HEK293 (cell line): ENCODE results near the gene SLC38A10.

ENCODE experiments used
- BCL11B ChIP-seq: fragments of 450-650 bp; formaldehyde crosslinking; IDR thresholded peaks from 2 replicates; pipeline ENCODE4 v1.5.1; 2016; ENCODE audit warnings: low read depth, missing biosample characterization, missing genetic modification characterization
- KLF10 ChIP-seq: fragments of 450-650 bp; IDR thresholded peaks from 2 replicates; pipeline ENCODE4 v1.5.1; 2018; ENCODE audit warnings: missing biosample characterization, mild to moderate bottlenecking, missing genetic modification characterization
- KLF16 ChIP-seq: fragments of 450-650 bp; formaldehyde crosslinking; IDR thresholded peaks from 2 replicates; pipeline ENCODE4 v1.5.1; 2017; ENCODE audit warnings: missing biosample characterization, missing genetic modification characterization
- SP2 ChIP-seq: fragments of 450-650 bp; formaldehyde crosslinking; IDR thresholded peaks from 2 replicates; pipeline ENCODE4 v1.5.1; 2016; ENCODE audit warnings: missing biosample characterization, missing genetic modification characterization
- SP3 ChIP-seq: fragments of 450-650 bp; formaldehyde crosslinking; IDR thresholded peaks from 2 replicates; pipeline ENCODE4 v1.5.1; 2016; ENCODE audit warnings: missing biosample characterization, missing genetic modification characterization
- SP7 ChIP-seq: fragments of 450-650 bp; formaldehyde crosslinking; IDR thresholded peaks from 2 replicates; pipeline ENCODE4 v1.5.1; 2016; ENCODE audit warnings: missing biosample characterization, missing genetic modification characterization
- YY1 ChIP-seq: fragments of 450-650 bp; formaldehyde crosslinking; IDR thresholded peaks from 2 replicates; pipeline ENCODE4 v1.5.1; 2018; ENCODE audit warnings: missing biosample characterization, missing genetic modification characterization
- YY2 ChIP-seq: fragments of 450-650 bp; formaldehyde crosslinking; IDR thresholded peaks from 2 replicates; pipeline ENCODE4 v1.5.1; 2016; ENCODE audit warnings: missing biosample characterization, missing genetic modification characterization
- ZBTB20 ChIP-seq: fragments of 450-650 bp; formaldehyde crosslinking; IDR thresholded peaks from 2 replicates; pipeline ENCODE4 v1.5.1; 2016; ENCODE audit warnings: missing biosample characterization, missing genetic modification characterization
- ZEB2 ChIP-seq: fragments of 450-650 bp; formaldehyde crosslinking; IDR thresholded peaks from 2 replicates; pipeline ENCODE4 v1.5.1; 2016; ENCODE audit warnings: missing biosample characterization, missing genetic modification characterization
- ZFHX2 ChIP-seq: fragments of 450-650 bp; formaldehyde crosslinking; conservative IDR thresholded peaks from 2 replicates; pipeline ENCODE4 v1.5.1; 2016; ENCODE audit warnings: missing biosample characterization, missing genetic modification characterization
- ZIC2 ChIP-seq: fragments of 450-650 bp; formaldehyde crosslinking; IDR thresholded peaks from 2 replicates; pipeline ENCODE4 v1.5.1; 2016; ENCODE audit warnings: missing biosample characterization, missing genetic modification characterization
- ZNF184 ChIP-seq: fragments of 450-650 bp; IDR thresholded peaks from 2 replicates; pipeline ENCODE4 v1.5.1; 2018; ENCODE audit warnings: missing biosample characterization, mild to moderate bottlenecking, missing genetic modification characterization
- ZNF2 ChIP-seq: fragments of 450-650 bp; formaldehyde crosslinking; IDR thresholded peaks from 2 replicates; pipeline ENCODE4 v1.5.1; 2016; ENCODE audit warnings: missing biosample characterization, missing genetic modification characterization
- ZNF24 ChIP-seq: fragments of 450-650 bp; formaldehyde crosslinking; IDR thresholded peaks from 2 replicates; pipeline ENCODE4 v1.5.1; 2016; ENCODE audit warnings: missing biosample characterization, missing genetic modification characterization
- ZNF354C ChIP-seq: fragments of 450-650 bp; formaldehyde crosslinking; IDR thresholded peaks from 2 replicates; pipeline ENCODE4 v1.5.1; 2016; ENCODE audit warnings: missing biosample characterization, missing genetic modification characterization, low read depth, borderline replicate concordance
- ZNF362 ChIP-seq: fragments of 450-650 bp; formaldehyde crosslinking; IDR thresholded peaks from 2 replicates; pipeline ENCODE4 v1.5.1; 2016; ENCODE audit warnings: missing biosample characterization, missing genetic modification characterization
- ZNF561 ChIP-seq: fragments of 450-650 bp; IDR thresholded peaks from 2 replicates; pipeline ENCODE4 v1.5.1; 2018; ENCODE audit warnings: missing biosample characterization, missing genetic modification characterization, borderline replicate concordance
- ZNF580 ChIP-seq: fragments of 450-650 bp; formaldehyde crosslinking; IDR thresholded peaks from 2 replicates; pipeline ENCODE4 v1.5.1; 2016; ENCODE audit warnings: missing biosample characterization, missing genetic modification characterization
- ZNF596 ChIP-seq: fragments of 450-650 bp; IDR thresholded peaks from 2 replicates; pipeline ENCODE4 v1.5.0; 2018; ENCODE audit warnings: missing biosample characterization, mild to moderate bottlenecking, missing genetic modification characterization, moderate library complexity
- ZNF76 ChIP-seq: fragments of 450-650 bp; formaldehyde crosslinking; IDR thresholded peaks from 2 replicates; pipeline ENCODE4; 2016; ENCODE audit warnings: low read depth, missing biosample characterization, missing genetic modification characterization, borderline replicate concordance
- ZSCAN30 ChIP-seq: fragments of 450-650 bp; IDR thresholded peaks from 2 replicates; pipeline ENCODE4 v1.5.1; 2018; ENCODE audit warnings: missing biosample characterization, mild to moderate bottlenecking, missing genetic modification characterization, moderate library complexity
- TF ChIP-seq, protein P1 (sequence below): fragments of 450-650 bp; formaldehyde crosslinking; optimal IDR thresholded peaks from 2 replicates; pipeline ENCODE3; 2016; ENCODE audit warnings: missing biosample characterization, mild to moderate bottlenecking, missing genetic modification characterization
- TF ChIP-seq, protein P2 (sequence below): sonication (generic); formaldehyde crosslinking; IDR thresholded peaks from 2 replicates; pipeline ENCODE4 v1.8.1; 2022; ENCODE audit warnings: mild to moderate bottlenecking, moderate library complexity, missing genetic modification reagents
- TF ChIP-seq, protein P3 (sequence below): fragments of 450-650 bp; formaldehyde crosslinking; IDR thresholded peaks from 2 replicates; pipeline ENCODE4 v1.5.1; 2016; ENCODE audit warnings: missing biosample characterization, missing genetic modification characterization
- TF ChIP-seq, protein P4 (sequence below): fragments of 450-650 bp; formaldehyde crosslinking; conservative IDR thresholded peaks from 2 replicates; pipeline ENCODE4 v1.5.1; 2016; ENCODE audit warnings: low read depth, missing biosample characterization, missing genetic modification characterization
- TF ChIP-seq, protein P5 (sequence below): fragments of 450-650 bp; formaldehyde crosslinking; IDR thresholded peaks from 2 replicates; pipeline ENCODE4 v1.5.1; 2017; ENCODE audit warnings: missing biosample characterization, missing genetic modification characterization

SLC38A10 gene

DNA sequence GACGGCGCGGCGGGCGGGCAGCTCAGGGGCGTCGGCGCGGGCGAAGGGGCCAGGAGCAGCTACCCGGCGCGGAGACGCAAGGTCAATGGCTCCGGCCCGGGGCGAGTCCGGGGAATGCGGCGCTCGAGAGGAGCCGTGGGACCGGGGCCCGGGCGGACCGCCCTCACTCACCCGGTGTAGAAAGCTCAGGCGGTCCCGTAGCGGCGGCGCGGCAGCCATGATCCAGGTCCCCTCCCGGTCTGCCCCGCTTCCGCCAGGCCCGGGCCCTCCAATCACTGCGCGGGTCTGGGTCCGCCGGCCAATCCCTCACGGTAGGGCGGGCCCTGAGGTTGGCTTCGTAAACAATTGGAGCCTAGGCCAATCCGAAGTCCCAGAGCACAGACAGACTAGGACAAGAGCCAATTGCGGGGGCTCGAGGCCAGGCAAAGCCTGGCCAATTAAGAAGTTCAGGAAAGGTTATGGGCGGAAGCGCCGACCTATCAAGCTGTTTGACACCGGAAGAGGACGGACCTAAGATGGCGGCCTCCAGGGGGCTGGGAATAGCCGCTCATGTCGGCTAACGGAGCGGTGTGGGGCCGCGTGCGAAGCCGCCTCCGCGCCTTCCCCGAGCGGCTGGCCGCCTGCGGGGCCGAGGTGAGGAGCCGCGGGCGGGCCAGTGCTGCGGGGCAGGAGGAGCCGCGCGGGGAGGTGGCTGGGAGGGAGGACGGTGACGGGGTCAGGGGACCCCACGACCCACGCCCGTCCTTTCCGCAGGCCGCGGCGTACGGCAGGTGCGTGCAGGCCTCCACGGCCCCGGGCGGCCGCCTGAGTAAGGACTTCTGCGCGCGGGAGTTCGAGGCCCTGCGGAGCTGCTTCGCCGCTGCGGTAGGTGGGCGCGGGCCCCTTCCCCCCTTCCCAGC is 56.0 kb downstream of the SLC38A10 start, which contains the start of the genes NDUFAF8 and TEPSIN (continued):
- TF ChIP-seq ZSCAN30 (tag by site-specific recombination) = peak; percentile 84
- no peak for TF ChIP-seq ZNF184 (tag by site-specific recombination)
- TF ChIP-seq, protein P1, sequence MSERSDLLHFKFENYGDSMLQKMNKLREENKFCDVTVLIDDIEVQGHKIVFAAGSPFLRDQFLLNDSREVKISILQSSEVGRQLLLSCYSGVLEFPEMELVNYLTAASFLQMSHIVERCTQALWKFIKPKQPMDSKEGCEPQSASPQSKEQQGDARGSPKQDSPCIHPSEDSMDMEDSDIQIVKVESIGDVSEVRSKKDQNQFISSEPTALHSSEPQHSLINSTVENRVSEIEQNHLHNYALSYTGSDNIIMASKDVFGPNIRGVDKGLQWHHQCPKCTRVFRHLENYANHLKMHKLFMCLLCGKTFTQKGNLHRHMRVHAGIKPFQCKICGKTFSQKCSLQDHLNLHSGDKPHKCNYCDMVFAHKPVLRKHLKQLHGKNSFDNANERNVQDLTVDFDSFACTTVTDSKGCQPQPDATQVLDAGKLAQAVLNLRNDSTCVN (tag by site-specific recombination) = peak; percentile 46
- TF ChIP-seq ZNF580 = peak; percentile 89
- TF ChIP-seq ZBTB20 = peak; percentile 14; the same call in 1 of the 2 replicates
- TF ChIP-seq ZFHX2 (tag by site-specific recombination) = peak; percentile 64; the same call in 1 of the 2 replicates
- TF ChIP-seq ZNF561 (tag by site-specific recombination) = peak; percentile 59; the same call in 1 of the 2 replicates
- no peak for TF ChIP-seq ZNF24 (tag by site-specific recombination)
- TF ChIP-seq SP2 (tag by site-specific recombination) = peak; percentile 99
- no peak for TF ChIP-seq ZNF354C (tag by site-specific recombination)
- TF ChIP-seq SP7 (tag by site-specific recombination) = no peak
- TF ChIP-seq, protein P2, sequence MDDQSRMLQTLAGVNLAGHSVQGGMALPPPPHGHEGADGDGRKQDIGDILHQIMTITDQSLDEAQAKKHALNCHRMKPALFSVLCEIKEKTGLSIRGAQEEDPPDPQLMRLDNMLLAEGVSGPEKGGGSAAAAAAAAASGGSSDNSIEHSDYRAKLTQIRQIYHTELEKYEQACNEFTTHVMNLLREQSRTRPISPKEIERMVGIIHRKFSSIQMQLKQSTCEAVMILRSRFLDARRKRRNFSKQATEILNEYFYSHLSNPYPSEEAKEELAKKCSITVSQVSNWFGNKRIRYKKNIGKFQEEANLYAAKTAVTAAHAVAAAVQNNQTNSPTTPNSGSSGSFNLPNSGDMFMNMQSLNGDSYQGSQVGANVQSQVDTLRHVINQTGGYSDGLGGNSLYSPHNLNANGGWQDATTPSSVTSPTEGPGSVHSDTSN (CRISPR knock-in tag) = peak; percentile 91
- TF ChIP-seq, protein P3, sequence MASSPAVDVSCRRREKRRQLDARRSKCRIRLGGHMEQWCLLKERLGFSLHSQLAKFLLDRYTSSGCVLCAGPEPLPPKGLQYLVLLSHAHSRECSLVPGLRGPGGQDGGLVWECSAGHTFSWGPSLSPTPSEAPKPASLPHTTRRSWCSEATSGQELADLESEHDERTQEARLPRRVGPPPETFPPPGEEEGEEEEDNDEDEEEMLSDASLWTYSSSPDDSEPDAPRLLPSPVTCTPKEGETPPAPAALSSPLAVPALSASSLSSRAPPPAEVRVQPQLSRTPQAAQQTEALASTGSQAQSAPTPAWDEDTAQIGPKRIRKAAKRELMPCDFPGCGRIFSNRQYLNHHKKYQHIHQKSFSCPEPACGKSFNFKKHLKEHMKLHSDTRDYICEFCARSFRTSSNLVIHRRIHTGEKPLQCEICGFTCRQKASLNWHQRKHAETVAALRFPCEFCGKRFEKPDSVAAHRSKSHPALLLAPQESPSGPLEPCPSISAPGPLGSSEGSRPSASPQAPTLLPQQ (tag by site-specific recombination) = peak; percentile 20; the same call in 1 of the 2 replicates
- TF ChIP-seq ZNF76 = peak; percentile 58
- peak; percentile 17; the same call in 1 of the 2 replicates for TF ChIP-seq KLF16 (tag by site-specific recombination)
- peak; percentile 94 for TF ChIP-seq SP3 (tag by site-specific recombination)
- TF ChIP-seq, protein P4, sequence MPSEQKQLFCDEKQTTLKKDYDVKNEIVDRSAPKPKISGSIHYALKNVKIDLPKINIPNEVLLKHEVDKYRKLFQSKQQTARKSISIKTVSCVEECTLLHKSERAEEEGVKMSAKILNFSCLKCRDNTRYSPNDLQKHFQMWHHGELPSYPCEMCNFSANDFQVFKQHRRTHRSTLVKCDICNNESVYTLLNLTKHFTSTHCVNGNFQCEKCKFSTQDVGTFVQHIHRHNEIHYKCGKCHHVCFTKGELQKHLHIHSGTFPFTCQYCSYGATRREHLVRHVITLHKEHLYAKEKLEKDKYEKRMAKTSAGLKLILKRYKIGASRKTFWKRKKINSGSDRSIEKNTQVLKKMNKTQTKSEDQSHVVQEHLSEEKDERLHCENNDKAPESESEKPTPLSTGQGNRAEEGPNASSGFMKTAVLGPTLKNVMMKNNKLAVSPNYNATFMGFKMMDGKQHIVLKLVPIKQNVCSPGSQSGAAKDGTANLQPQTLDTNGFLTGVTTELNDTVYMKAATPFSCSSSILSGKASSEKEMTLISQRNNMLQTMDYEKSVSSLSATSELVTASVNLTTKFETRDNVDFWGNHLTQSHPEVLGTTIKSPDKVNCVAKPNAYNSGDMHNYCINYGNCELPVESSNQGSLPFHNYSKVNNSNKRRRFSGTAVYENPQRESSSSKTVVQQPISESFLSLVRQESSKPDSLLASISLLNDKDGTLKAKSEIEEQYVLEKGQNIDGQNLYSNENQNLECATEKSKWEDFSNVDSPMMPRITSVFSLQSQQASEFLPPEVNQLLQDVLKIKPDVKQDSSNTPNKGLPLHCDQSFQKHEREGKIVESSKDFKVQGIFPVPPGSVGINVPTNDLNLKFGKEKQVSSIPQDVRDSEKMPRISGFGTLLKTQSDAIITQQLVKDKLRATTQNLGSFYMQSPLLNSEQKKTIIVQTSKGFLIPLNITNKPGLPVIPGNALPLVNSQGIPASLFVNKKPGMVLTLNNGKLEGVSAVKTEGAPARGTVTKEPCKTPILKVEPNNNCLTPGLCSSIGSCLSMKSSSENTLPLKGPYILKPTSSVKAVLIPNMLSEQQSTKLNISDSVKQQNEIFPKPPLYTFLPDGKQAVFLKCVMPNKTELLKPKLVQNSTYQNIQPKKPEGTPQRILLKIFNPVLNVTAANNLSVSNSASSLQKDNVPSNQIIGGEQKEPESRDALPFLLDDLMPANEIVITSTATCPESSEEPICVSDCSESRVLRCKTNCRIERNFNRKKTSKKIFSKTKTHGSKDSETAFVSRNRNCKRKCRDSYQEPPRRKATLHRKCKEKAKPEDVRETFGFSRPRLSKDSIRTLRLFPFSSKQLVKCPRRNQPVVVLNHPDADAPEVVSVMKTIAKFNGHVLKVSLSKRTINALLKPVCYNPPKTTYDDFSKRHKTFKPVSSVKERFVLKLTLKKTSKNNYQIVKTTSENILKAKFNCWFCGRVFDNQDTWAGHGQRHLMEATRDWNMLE = peak; percentile 60
- TF ChIP-seq ZNF2 = no peak
- peak; percentile 66 for TF ChIP-seq ZEB2 (tag by site-specific recombination)
- peak; percentile 53; the same call in 1 of the 2 replicates for TF ChIP-seq ZNF596 (tag by site-specific recombination)
- TF ChIP-seq KLF10 (tag by site-specific recombination) = peak; percentile 22; the same call in 1 of the 2 replicates
- no peak for TF ChIP-seq ZNF362 (tag by site-specific recombination)
- peak; percentile 94 for TF ChIP-seq YY2 (tag by site-specific recombination)
- TF ChIP-seq YY1 (tag by site-specific recombination) = peak; percentile 89
- no peak for TF ChIP-seq ZIC2
- TF ChIP-seq, protein P5, sequence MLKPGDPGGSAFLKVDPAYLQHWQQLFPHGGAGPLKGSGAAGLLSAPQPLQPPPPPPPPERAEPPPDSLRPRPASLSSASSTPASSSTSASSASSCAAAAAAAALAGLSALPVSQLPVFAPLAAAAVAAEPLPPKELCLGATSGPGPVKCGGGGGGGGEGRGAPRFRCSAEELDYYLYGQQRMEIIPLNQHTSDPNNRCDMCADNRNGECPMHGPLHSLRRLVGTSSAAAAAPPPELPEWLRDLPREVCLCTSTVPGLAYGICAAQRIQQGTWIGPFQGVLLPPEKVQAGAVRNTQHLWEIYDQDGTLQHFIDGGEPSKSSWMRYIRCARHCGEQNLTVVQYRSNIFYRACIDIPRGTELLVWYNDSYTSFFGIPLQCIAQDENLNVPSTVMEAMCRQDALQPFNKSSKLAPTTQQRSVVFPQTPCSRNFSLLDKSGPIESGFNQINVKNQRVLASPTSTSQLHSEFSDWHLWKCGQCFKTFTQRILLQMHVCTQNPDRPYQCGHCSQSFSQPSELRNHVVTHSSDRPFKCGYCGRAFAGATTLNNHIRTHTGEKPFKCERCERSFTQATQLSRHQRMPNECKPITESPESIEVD (tag by site-specific recombination) = no peak
- peak; percentile 74; the same call in 1 of the 2 replicates for TF ChIP-seq BCL11B
